ENCODE data around the gene CRKL.
"Not testable (repeated sequence)": the region's sequence is repeated elsewhere in the genome, so short reads cannot be mapped to it uniquely, and the experiment has no call there.

CRKL gene

GRCh38 chr22:20970939-20971657 is 53.9 kb downstream of the CRKL start:
- no peak for DNase-seq

- DNase-seq: not testable (repeated sequence)
Measured at GRCh38 chr22:20972014-20972694, 54.9 kb downstream of the CRKL start.

- DNase-seq: no peak
Measured at GRCh38 chr22:20972933-20973577, 55.8 kb downstream of the CRKL start.

- DNase-seq: no peak
Measured at GRCh38 chr22:20973634-20974286, 56.6 kb downstream of the CRKL start.

GRCh38 chr22:20974336-20974955 is 57.2 kb downstream of the CRKL start:
- DNase-seq: no peak

- DNase-seq: no peak
Measured at GRCh38 chr22:20975541-20976290, 58.5 kb downstream of the CRKL start.

GRCh38 chr22:20976291-20976877 is 59.2 kb downstream of the CRKL start:
- no peak for DNase-seq

- DNase-seq: no peak
Measured at GRCh38 chr22:20977019-20977418, 59.8 kb downstream of the CRKL start.

GRCh38 chr22:20977516-20978170 is 60.4 kb downstream of the CRKL start:
- no peak for DNase-seq

GRCh38 chr22:20978419-20978818 is 61.2 kb downstream of the CRKL start:
- no peak for DNase-seq

- no peak for DNase-seq
Measured at GRCh38 chr22:20979243-20979809, 62.1 kb downstream of the CRKL start.

- no peak for DNase-seq
Measured at GRCh38 chr22:20979940-20980453, 62.8 kb downstream of the CRKL start.

- no peak for DNase-seq
Measured at GRCh38 chr22:20980523-20980922, 63.3 kb downstream of the CRKL start.

GRCh38 chr22:20980938-20981722 is 63.9 kb downstream of the CRKL start:
- DNase-seq: no peak

GRCh38 chr22:20981787-20982562 is 64.8 kb downstream of the CRKL start, which contains the start of gene LZTR1:
TSS of gene LZTR1 (plus strand) at chr22:20982297. CDS start at chr22:20982372, 75 bp downstream.
- DNase-seq: no peak

GRCh38 chr22:20982563-20982882 is 65.3 kb downstream of the CRKL start:
- no peak for DNase-seq

- DNase-seq: no peak
Measured at GRCh38 chr22:20983081-20983771, 66.0 kb downstream of the CRKL start.

GRCh38 chr22:20985720-20986119 is 68.5 kb downstream of the CRKL start:
- DNase-seq: no peak

All from NCI-H524 treated with DMSO at 0.1 percent for 48 hours (cell line).